GM10266 (cell line): ENCODE results near the gene LAMC3.

Experiments used
- DNase-seq: peaks from one replicate; pipeline ENCODE4 v3.0.0; 2012; ENCODE audit errors: extremely low spot score
- CTCF ChIP-seq: IDR thresholded peaks from 2 replicates; pipeline ENCODE4 v1.5.1; 2012; ENCODE audit warnings: mild to moderate bottlenecking, low read depth; ENCODE audit not compliant: control insufficient read depth, insufficient read depth; ENCODE audit errors: missing control alignments

The LAMC3 gene

GRCh38 chr9:131008909-131009618, at the start of gene LAMC3:
TSS of gene LAMC3 (plus strand) at chr9:131009174. CDS start at chr9:131009215, 41 bp downstream.
- TF ChIP-seq CTCF: no peak
- no peak for DNase-seq

- no peak for TF ChIP-seq CTCF
- no peak for DNase-seq
Measured at GRCh38 chr9:130959809-130960334, 49.1 kb upstream of the LAMC3 start.

GRCh38 chr9:130960522-130961378, 48.2 kb upstream of the LAMC3 start:
- TF ChIP-seq CTCF: no peak
- no peak for DNase-seq

GRCh38 chr9:130961511-130962300, 47.3 kb upstream of the LAMC3 start:
- no peak for TF ChIP-seq CTCF
- no peak for DNase-seq

GRCh38 chr9:130962418-130963316, 46.3 kb upstream of the LAMC3 start:
- no peak for DNase-seq
- no peak for TF ChIP-seq CTCF

GRCh38 chr9:130963337-130963908, 45.6 kb upstream of the LAMC3 start:
- no peak for TF ChIP-seq CTCF
- no peak for DNase-seq
